ACC112 (cell line): Measurements from ENCODE around the gene LDAH.
A peak's percentile ranks its signal among the peaks of the same experiment; 100 is the strongest.

Source experiments
- H2AFZ ChIP-seq: fragments of 200-600 bp; sonication (generic); one replicate; pipeline ENCODE4 v1.6.0; 2017; ENCODE audit warnings: antibody characterized with exemption, low read length; ENCODE audit not compliant: unreplicated experiment
- H3K27ac ChIP-seq: fragments of 200-600 bp; sonication (generic); 2 replicates; pipeline ENCODE4 v1.5.1; 2014; ENCODE audit warnings: low read depth, mild to moderate bottlenecking, antibody characterized with exemption, low read length, moderate library complexity
- H3K27me3 ChIP-seq: fragments of 200-600 bp; sonication (generic); 2 replicates; pipeline ENCODE4 v1.6.1; 2014; ENCODE audit warnings: mild to moderate bottlenecking, antibody characterized with exemption, low read length, moderate library complexity, mixed read lengths; ENCODE audit not compliant: insufficient read depth
- H3K36me3 ChIP-seq: fragments of 200-600 bp; sonication (generic); 2 replicates; pipeline ENCODE4 v1.6.1; 2016; ENCODE audit warnings: mild to moderate bottlenecking, antibody characterized with exemption, low read length, moderate library complexity, mixed read lengths; ENCODE audit not compliant: insufficient read depth
- H3K4me1 ChIP-seq: fragments of 200-600 bp; sonication (generic); one replicate; pipeline ENCODE4 v1.6.1; 2016; ENCODE audit warnings: low read length, mixed read lengths; ENCODE audit not compliant: insufficient read depth, unreplicated experiment, control insufficient read depth
- H3K4me3 ChIP-seq: fragments of 200-600 bp; sonication (generic); 2 replicates; pipeline ENCODE4 v1.5.1; 2014; ENCODE audit warnings: mild to moderate bottlenecking, low read depth, low read length
- H3K79me2 ChIP-seq: fragments of 200-600 bp; sonication (generic); one replicate; pipeline ENCODE4 v1.6.0; 2016; ENCODE audit warnings: low read length; ENCODE audit not compliant: control insufficient read depth, unreplicated experiment, insufficient read depth

LDAH gene

DNA sequence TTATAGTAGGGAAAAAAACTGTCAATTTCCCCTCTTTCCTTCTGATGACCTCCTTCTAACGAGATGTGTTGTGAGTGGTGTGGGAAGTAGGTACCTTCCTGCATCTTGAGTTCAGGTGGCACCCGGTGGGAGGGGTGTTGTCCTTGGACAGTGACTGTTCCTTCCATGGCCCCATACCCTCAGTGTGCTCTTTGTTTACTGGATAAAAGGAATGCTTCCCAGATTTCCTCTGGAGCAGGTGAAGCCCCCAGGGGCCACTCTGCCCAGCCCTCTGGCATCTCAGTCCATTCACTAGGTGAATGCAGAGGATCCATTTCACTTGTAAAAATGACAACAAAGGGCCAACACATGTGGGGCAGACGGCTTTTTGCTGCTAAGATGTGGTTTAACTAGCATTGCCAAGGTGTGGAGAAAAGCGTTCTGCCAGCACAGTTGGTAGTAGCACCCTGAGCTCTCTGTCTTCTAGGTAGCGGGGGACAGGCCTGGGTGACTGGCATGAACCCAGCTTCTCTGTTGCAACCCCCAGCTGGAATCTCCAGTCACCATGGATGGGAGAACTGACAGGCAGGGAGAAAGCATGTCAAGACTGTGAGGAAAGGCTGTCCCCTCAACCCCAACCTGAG, 149.1 kb downstream of the LDAH start:
- Histone ChIP-seq H3K4me1 (peaks cover 17% of the 10 kb centered on the region), H3K36me3 (no peaks in the 10 kb centered on the region), H3K4me3 (no peak overlapping the region), H3K27me3 (peaks cover 4% of the 10 kb centered on the region; the same call in 1 of the 2 replicates), H3K79me2 (no peaks in the 10 kb centered on the region), H3K27ac (no peak overlapping the region), H2AFZ (no peak overlapping the region)

DNA sequence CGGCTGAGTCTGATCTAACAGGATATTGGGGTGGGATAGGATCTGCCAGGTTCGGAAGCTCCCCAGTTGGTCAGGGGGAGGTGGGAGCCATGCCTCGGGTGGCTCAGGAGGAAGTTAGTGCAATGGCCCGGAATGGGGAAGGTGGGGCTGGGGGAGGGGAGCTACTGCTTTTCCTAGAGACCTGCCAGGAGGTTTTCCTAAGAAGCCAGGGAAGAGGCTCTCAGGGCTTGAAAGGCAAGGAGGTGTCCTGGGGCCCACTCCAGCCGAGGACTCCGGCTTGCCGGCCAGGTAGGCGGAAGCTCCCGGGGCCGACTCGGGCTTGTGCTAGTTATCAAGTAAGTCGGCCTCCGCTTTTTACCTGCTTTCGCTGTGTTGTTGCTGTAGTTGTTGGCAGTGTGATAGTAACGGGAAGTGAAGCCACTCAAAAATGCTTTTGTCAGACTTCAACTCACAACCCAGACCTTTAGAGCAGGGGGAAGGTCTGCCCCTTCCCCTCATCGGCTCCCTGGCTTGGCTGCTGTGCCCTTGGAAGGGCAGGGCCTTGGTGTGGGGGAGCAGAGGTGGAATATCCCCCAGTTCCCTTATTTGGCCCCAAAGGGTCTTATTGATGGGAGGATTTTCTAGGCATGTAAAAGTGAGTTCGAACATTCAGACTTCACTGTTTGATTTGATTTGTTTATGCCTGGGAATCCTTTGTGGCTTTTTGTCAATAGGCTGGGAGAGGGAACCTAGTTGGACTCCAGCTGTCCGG, 150.5 kb downstream of the LDAH start:
- Histone ChIP-seq H3K27ac (no peak overlapping the region), H2AFZ (no peak overlapping the region), H3K27me3 (peaks cover 17% of the 10 kb centered on the region), H3K4me1 (peaks cover 17% of the 10 kb centered on the region), H3K79me2 (no peaks in the 10 kb centered on the region), H3K36me3 (no peaks in the 10 kb centered on the region), H3K4me3 (no peak overlapping the region)

GRCh38 chr2:20671736-20672080, 151.2 kb downstream of the LDAH start:
- Histone ChIP-seq H3K27me3 (peaks cover 19% of the 10 kb centered on the region), H3K27ac (no peak overlapping the region), H2AFZ (no peak overlapping the region), H3K4me1 (peaks cover 17% of the 10 kb centered on the region), H3K4me3 (no peak overlapping the region), H3K36me3 (no peaks in the 10 kb centered on the region), H3K79me2 (no peaks in the 10 kb centered on the region)

DNA sequence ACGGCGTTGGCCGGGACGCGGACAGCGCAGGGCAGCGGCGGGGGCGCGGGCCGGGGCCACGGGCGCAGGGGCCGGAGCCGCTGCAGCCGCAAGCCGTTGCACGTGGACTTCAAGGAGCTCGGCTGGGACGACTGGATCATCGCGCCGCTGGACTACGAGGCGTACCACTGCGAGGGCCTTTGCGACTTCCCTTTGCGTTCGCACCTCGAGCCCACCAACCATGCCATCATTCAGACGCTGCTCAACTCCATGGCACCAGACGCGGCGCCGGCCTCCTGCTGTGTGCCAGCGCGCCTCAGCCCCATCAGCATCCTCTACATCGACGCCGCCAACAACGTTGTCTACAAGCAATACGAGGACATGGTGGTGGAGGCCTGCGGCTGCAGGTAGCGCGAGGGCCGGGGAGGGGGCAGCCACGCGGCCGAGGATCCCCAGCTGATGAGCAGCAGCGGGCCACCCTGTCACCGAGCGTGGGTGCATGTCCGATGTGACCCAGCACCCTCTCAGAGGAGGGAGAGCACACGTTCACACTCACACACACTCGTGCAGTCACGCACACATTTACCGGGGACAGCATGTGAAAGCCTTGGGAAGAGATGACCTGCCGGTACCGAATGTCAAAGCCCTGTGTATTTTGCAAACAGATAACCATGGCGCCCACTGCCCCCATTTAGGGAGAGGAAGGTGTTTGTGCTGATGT, 151.7 kb downstream of the LDAH start:
- H3K4me1 ChIP-seq = peaks cover 17% of the 10 kb centered on the region
- H3K27ac ChIP-seq = no peak overlapping the region
- no peak overlapping the region for H3K4me3 ChIP-seq
- no peaks in the 10 kb centered on the region for H3K36me3 ChIP-seq
- H3K79me2 ChIP-seq = no peaks in the 10 kb centered on the region
- peaks cover 25% of the 10 kb centered on the region for H3K27me3 ChIP-seq
- H2AFZ ChIP-seq = no peak overlapping the region

DNA sequence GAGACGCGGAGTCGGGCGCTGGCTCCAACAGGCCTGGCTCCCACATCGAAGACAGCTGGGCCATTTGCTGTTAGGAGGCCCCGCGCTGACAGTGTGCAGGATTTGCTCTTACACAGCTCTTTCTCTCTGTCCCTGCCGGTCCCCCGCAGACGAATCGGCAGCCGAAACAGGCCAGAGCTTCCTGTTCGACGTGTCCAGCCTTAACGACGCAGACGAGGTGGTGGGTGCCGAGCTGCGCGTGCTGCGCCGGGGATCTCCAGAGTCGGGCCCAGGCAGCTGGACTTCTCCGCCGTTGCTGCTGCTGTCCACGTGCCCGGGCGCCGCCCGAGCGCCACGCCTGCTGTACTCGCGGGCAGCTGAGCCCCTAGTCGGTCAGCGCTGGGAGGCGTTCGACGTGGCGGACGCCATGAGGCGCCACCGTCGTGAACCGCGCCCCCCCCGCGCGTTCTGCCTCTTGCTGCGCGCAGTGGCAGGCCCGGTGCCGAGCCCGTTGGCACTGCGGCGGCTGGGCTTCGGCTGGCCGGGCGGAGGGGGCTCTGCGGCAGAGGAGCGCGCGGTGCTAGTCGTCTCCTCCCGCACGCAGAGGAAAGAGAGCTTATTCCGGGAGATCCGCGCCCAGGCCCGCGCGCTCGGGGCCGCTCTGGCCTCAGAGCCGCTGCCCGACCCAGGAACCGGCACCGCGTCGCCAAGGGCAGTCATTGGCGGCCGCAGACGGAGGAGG, 152.4 kb downstream of the LDAH start:
- Histone ChIP-seq H3K36me3 (no peaks in the 10 kb centered on the region), H2AFZ (no peak overlapping the region), H3K27me3 (peaks cover 32% of the 10 kb centered on the region), H3K27ac (no peak overlapping the region), H3K4me3 (no peak overlapping the region), H3K4me1 (peaks cover 14% of the 10 kb centered on the region), H3K79me2 (no peaks in the 10 kb centered on the region)

- no peak overlapping the region for H3K4me3 ChIP-seq
- H3K79me2 ChIP-seq = no peaks in the 10 kb centered on the region
- H3K4me1 ChIP-seq = peaks cover 7% of the 10 kb centered on the region
- H3K36me3 ChIP-seq = no peaks in the 10 kb centered on the region
- peaks cover 39% of the 10 kb centered on the region for H3K27me3 ChIP-seq
- no peak overlapping the region for H2AFZ ChIP-seq
- no peak overlapping the region for H3K27ac ChIP-seq
Observed at GRCh38 chr2:20669562-20670314, 153.2 kb downstream of the LDAH start.

GRCh38 chr2:20668871-20669475, 153.9 kb downstream of the LDAH start:
- Histone ChIP-seq H3K4me3 (no peak overlapping the region), H3K27ac (no peak overlapping the region), H3K79me2 (no peaks in the 10 kb centered on the region), H3K4me1 (no peaks in the 10 kb centered on the region), H3K27me3 (peaks cover 47% of the 10 kb centered on the region), H3K36me3 (no peaks in the 10 kb centered on the region), H2AFZ (no peak overlapping the region)

GRCh38 chr2:20668451-20668850, 154.4 kb downstream of the LDAH start:
- Histone ChIP-seq H2AFZ (no peak overlapping the region), H3K79me2 (no peaks in the 10 kb centered on the region), H3K36me3 (no peaks in the 10 kb centered on the region), H3K27ac (no peak overlapping the region), H3K4me3 (no peak overlapping the region), H3K4me1 (no peaks in the 10 kb centered on the region), H3K27me3 (peaks cover 52% of the 10 kb centered on the region)

- no peaks in the 10 kb centered on the region for H3K36me3 ChIP-seq
- H2AFZ ChIP-seq = no peak overlapping the region
- H3K4me3 ChIP-seq = peak overlapping the region; percentile 65
- H3K27me3 ChIP-seq = peaks cover 57% of the 10 kb centered on the region
- H3K27ac ChIP-seq = no peak overlapping the region
- no peaks in the 10 kb centered on the region for H3K4me1 ChIP-seq
- no peaks in the 10 kb centered on the region for H3K79me2 ChIP-seq
Observed at GRCh38 chr2:20667531-20668401, 155.1 kb downstream of the LDAH start.
